ENCODE measurements around the gene GPC3.

GRCh38 chrX:133608406-133608805, 377.0 kb downstream of the GPC3 start:
- TF ChIP-seq CTCF (IDR thresholded peaks at IDR 0.05) (no peak), POLR2A (IDR thresholded peaks at IDR 0.05) (no peak)

All from right lobe of liver (tissue), 4 donors.